ENCODE results near the gene IGSF8.
A peak's percentile ranks its signal among the peaks of the same experiment; 100 is the strongest.

IGSF8 gene

DNA sequence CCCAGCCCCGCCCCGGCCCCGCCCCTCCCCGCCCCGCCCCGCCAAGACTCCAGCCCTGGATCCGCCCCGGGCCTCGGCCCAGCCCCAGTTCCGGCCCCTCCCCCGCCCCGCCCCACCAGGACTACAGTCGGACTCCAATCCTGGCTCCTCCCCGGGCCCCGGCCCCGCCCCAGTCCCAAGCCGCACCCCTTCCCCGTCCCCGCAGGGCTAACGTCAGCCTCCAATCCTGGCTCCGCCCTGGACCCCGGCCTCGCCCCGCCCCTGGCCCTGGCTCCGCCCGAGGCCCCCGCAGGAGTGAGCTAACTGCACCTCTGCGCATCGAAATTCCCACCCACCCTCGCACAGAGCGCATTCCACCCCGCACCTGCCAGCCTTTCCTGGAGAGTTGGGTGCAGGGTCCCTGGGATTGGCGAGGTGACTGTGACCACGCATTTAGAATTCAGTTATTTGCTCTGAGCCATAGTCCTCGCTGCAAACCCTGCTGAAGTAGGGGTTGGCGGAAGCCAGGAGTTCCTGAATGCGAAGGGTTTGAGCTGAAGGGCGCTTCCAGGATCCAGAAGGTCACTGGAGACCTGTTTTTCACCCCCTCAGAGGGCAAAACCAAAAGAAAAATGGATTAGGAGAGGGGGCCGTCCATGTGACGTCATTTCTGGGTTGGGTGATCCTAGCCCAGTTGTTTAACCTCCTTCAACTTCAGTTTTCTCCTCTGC is 588 bp upstream of the IGSF8 start:
- DNase-seq (ENCODE audit: extremely low read depth, low read depth) = peak; percentile 56
- TF ChIP-seq, protein P1, sequence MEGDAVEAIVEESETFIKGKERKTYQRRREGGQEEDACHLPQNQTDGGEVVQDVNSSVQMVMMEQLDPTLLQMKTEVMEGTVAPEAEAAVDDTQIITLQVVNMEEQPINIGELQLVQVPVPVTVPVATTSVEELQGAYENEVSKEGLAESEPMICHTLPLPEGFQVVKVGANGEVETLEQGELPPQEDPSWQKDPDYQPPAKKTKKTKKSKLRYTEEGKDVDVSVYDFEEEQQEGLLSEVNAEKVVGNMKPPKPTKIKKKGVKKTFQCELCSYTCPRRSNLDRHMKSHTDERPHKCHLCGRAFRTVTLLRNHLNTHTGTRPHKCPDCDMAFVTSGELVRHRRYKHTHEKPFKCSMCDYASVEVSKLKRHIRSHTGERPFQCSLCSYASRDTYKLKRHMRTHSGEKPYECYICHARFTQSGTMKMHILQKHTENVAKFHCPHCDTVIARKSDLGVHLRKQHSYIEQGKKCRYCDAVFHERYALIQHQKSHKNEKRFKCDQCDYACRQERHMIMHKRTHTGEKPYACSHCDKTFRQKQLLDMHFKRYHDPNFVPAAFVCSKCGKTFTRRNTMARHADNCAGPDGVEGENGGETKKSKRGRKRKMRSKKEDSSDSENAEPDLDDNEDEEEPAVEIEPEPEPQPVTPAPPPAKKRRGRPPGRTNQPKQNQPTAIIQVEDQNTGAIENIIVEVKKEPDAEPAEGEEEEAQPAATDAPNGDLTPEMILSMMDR (IDR thresholded peaks at IDR 0.05; ENCODE audit: low read depth, low read length, missing control alignments) = no peak
- peak overlapping the region; percentile 34 for H3K4me3 ChIP-seq (replicated peaks; ENCODE audit: low read depth, low read length)

DNA sequence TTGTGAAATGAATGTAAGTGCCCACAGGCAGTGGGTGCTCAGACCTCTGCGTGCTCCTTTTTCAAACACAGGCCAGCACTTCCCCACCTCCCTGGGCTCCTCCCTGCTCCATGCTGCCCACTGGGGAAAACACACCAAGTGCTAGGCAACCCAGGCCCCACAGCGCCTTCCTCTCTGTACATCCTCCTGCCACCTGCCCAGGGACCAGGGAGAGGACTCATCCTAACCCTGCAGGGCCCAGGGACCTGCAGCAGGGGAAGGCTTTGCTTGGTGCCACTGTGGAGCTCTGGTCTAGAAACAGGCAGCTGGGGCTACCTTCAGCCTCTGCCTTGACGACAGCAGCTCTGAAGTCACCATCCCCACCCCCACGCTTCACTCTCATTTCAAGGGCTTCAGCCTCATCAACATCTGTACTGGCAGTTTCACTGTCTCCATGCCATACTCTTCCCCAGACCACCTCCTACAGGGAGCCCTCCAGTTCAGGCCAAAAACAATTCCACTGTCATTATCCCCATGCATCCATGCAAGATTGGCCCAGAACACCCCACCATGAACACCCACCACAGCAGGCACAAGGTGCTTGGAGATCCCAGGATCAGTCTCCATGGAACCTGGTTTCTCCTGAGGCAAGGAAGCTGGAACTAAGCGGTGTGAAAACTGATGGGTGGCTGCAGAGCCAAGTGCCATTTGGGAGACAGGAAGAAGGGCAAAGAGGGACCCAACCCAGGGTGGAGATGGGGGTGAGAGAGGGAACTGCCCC is 1.1 kb downstream of the IGSF8 start:
- DNase-seq (ENCODE audit: extremely low read depth, low read depth) = no peak
- peak overlapping the region; percentile 54 for H3K4me3 ChIP-seq (replicated peaks; ENCODE audit: low read depth, low read length)
- TF ChIP-seq, protein P1 (IDR thresholded peaks at IDR 0.05; ENCODE audit: low read depth, low read length, missing control alignments) = no peak

DNA sequence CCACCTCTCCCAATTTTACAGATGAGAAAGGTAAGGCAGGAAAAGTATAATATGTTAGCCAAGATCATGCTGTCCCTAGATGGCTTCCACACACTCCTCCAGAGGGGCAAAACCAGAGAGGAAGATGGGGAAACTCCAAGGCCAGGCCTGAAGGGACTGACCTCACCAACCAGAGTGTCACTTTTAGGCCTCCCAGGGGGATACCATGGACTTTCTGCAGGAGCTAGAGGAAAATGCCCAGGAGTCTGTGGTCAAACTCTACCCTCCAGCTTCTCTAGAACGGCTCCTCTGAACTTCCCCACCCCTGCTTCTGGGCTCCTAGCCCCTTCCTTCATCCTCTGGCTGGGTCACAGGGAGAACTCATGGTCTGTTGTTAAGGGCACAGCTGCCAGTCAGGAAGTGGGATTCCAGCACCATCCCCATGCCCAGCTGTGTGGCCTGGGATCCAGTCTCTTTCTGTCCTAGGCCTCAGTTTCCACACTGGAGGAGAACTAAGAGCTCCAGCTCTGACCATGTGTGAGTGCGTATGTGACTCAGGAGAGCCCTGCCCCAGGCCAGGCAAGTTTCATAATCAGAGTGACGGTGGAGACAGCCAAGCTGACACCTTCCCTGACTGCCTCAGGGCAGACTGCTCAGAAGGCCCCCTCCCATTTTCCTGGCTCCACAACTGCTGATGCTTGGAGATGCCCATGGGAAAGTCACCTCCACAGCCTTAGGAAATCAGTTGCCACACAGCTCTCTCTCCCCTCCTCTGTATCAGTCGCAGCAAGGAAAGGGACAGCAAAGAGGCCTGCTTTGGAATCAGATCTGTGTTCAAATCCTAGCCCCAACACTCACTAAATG is 1.9 kb downstream of the IGSF8 start:
- TF ChIP-seq, protein P1 (IDR thresholded peaks at IDR 0.05; ENCODE audit: low read depth, low read length, missing control alignments) = no peak
- no peak overlapping the region for H3K4me3 ChIP-seq (replicated peaks; ENCODE audit: low read depth, low read length)
- DNase-seq (ENCODE audit: extremely low read depth, low read depth) = no peak

DNA sequence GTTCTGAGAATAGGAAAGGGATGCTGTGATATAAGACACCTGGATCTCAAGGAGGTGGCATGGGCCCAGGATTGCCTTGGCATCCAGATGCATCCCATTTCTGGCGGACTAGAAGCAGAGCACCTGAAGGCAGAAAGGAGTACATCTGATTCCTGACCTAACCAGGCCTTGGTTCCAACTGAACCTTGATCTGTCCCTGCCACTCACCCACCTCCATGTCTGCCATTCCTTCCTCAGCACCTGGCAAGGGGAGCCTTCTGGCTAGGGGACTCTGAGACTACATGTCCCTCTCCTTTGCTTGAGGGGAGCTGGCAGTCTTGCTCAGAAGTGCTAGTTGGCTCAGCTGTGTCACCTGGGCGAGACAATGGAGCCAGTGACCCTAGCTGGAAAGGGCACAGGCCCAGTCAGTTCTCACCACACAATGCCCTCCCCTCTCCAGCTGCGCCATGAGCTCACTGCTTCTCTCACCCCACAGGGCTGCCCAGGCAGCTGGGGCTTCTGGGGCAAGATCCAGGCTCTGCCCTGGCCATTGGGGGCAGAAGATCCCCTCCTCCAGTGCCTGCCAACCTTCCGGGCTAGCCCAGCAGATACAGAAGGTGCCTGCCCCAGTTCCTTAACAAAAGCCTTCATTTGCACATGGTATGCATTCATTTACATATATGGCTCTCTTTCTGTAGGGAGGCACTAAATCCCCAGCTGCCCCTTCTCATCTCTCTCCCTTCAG is 2.9 kb downstream of the IGSF8 start:
- H3K4me3 ChIP-seq (replicated peaks; ENCODE audit: low read depth, low read length) = no peak overlapping the region

DNA sequence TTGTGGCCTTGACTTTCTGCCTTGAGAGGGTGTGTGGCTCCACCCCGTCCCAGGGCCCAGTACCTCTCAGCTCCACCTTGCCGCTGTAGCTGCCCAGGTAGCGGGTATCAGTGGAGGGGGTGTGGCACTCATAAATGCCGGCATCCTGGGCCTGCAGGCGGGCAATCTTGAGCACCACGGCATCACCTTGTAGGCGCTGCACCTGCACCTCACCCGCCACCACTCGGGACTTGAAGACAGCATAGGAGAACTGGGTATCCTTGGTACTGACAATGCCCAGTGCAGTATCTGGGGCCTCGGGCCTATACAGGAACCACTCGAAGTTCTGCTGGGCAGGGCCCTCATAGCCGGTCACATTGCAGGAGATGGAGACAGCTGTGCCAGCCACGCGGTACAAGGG is 3.6 kb downstream of the IGSF8 start:
- DNase-seq (ENCODE audit: extremely low read depth, low read depth) = no peak
- TF ChIP-seq, protein P1 (IDR thresholded peaks at IDR 0.05; ENCODE audit: low read depth, low read length, missing control alignments) = no peak
- no peak overlapping the region for H3K4me3 ChIP-seq (replicated peaks; ENCODE audit: low read depth, low read length)

More for the DNA sequence above, 2.9 kb downstream of the IGSF8 start:
- DNase-seq (ENCODE audit: extremely low read depth, low read depth) = no peak
- TF ChIP-seq, protein P1 (IDR thresholded peaks at IDR 0.05; ENCODE audit: low read depth, low read length, missing control alignments) = no peak

DNA sequence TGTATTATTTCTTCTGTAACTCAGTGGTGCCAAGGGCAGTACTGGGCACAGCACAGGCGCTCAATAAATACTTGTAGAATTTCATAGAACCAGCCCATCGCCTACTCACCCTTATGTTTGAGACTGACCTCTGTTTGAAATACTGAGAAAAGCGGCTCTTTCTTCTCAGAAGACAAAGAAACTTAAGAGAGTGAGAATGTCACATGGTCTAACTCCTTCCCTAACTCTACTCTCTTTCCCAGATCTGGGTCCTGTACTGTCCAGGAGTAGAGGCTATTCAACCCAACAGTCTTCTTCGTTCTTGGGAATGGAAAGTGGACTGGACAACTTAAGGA is 4.2 kb downstream of the IGSF8 start:
- TF ChIP-seq, protein P1 (IDR thresholded peaks at IDR 0.05; ENCODE audit: low read depth, low read length, missing control alignments) = no peak
- DNase-seq (ENCODE audit: extremely low read depth, low read depth) = no peak
- no peak overlapping the region for H3K4me3 ChIP-seq (replicated peaks; ENCODE audit: low read depth, low read length)

Measured in HFF-Myc (cell line).